SK-N-SH (cell line): Measurements from ENCODE around the gene LANCL2. TPM values are rescaled to one million over a fixed set of nuclear protein-coding genes. Genes with fewer than 3 reads are reported as not detected.

Experiments used
- CTCF ChIA-PET: fragments of 300-600, 350-600 bp; formaldehyde crosslinking; extraction: SDS; loops from one replicate; lab custom pipeline; 2021; lab: Yijun Ruan, JAX
- POLR2A ChIA-PET: fragments of 350-600 bp; sonication (Branson Sonifier 250); formaldehyde crosslinking; extraction: SDS; loops from one replicate; lab custom pipeline; 2020; ENCODE audit warnings: antibody characterized with exemption, inconsistent platforms; lab: Yijun Ruan, JAX
- DNase-seq: peaks from one replicate; pipeline ENCODE4 v3.0.0; 2012
- H2AFZ ChIP-seq: fragments of 200-600 bp; sonication (generic); 2 replicates; pipeline ENCODE4 v1.8.1; 2016; ENCODE audit warnings: antibody characterized with exemption, mild to moderate bottlenecking, low read depth
- H3F3A ChIP-seq: fragments of 200-600 bp; sonication (generic); replicated peaks from 2 replicates; pipeline ENCODE3; 2016; ENCODE audit warnings: antibody characterized with exemption, mild to moderate bottlenecking; ENCODE audit not compliant: insufficient read depth
- H3K27ac ChIP-seq, 2 experiments: fragments of 200-500 bp in 1 of 2; fragments of 200-600 bp in 1 of 2; sonication (Bioruptor generic) in 1 of 2; sonication (generic), shearing (Covaris generic) in 1 of 2; 2 replicates each; pipeline versions ENCODE4 v1.5.1 to v1.6.1; 2014 to 2016; ENCODE audit warnings: low read depth in 2 of 2, inconsistent platforms in 1 of 2, low read length in 1 of 2, mild to moderate bottlenecking in 1 of 2, mixed read lengths in 1 of 2
- H3K27me3 ChIP-seq: fragments of 200-600 bp; sonication (generic), shearing (Covaris generic); 2 replicates; pipeline ENCODE4 v1.6.1; 2016; ENCODE audit warnings: mixed run types; ENCODE audit not compliant: insufficient read depth
- H3K36me3 ChIP-seq, 2 experiments: fragments of 200-500 bp in 1 of 2; fragments of 200-600 bp in 1 of 2; sonication (Bioruptor generic) in 1 of 2; sonication (generic) in 1 of 2; replicated peaks in 1 of 2; 2 replicates each; pipeline versions ENCODE3 to v1.5.1; 2014 to 2016; ENCODE audit warnings: low read length in 1 of 2, mild to moderate bottlenecking in 1 of 2; ENCODE audit not compliant: insufficient read depth in 2 of 2, control insufficient read depth in 1 of 2
- H3K4me1 ChIP-seq, 2 experiments: fragments of 200-500 bp in 1 of 2; fragments of 200-600 bp in 1 of 2; sonication (Bioruptor generic) in 1 of 2; sonication (generic), shearing (Covaris generic) in 1 of 2; 2 replicates each; pipeline versions ENCODE4 v1.5.1 to v1.6.1; 2014 to 2016; ENCODE audit warnings: low read depth in 1 of 2, low read length in 1 of 2, mixed run types in 1 of 2; ENCODE audit not compliant: insufficient read depth in 2 of 2, control insufficient read depth in 1 of 2
- H3K4me2 ChIP-seq: fragments of 200-600 bp; sonication (generic), shearing (Covaris generic); 2 replicates; pipeline ENCODE4 v1.6.1; 2017; ENCODE audit warnings: mixed run types
- H3K4me3 ChIP-seq, 2 experiments: fragments of 200-500 bp in 1 of 2; fragments of 200-600 bp in 1 of 2; sonication (Bioruptor generic) in 1 of 2; sonication (generic), shearing (Covaris generic) in 1 of 2; 2 replicates each; pipeline versions ENCODE4 v1.5.1 to v1.8.1; 2014 to 2016; ENCODE audit warnings: low read depth in 2 of 2, inconsistent platforms in 1 of 2, low read length in 1 of 2, mild to moderate bottlenecking in 1 of 2, mixed read lengths in 1 of 2, moderate library complexity in 1 of 2
- H3K79me2 ChIP-seq: fragments of 200-600 bp; sonication (generic); 2 replicates; pipeline ENCODE4 v1.8.1; 2017; ENCODE audit warnings: mild to moderate bottlenecking; ENCODE audit not compliant: insufficient read depth
- H3K9ac ChIP-seq: fragments of 200-600 bp; sonication (generic); 2 replicates; pipeline ENCODE4 v1.6.1; 2017; ENCODE audit warnings: mixed run types
- H3K9me2 ChIP-seq: fragments of 200-600 bp; sonication (generic); 2 replicates; pipeline ENCODE4 v1.6.1; 2017; ENCODE audit warnings: mixed run types
- H3K9me3 ChIP-seq: fragments of 200-600 bp; sonication (generic); 2 replicates; pipeline ENCODE4 v1.6.1; 2017; ENCODE audit warnings: mixed run types, mild to moderate bottlenecking, moderate library complexity
- H4K20me1 ChIP-seq: fragments of 200-600 bp; sonication (generic); 2 replicates; pipeline ENCODE4 v1.6.1; 2017; ENCODE audit warnings: mild to moderate bottlenecking, mixed run types; ENCODE audit not compliant: insufficient read depth
- CHD2 ChIP-seq: fragments of 150-350 bp; IDR thresholded peaks from 2 replicates; pipeline ENCODE4 v1.6.1; 2018; ENCODE audit warnings: low read length; ENCODE audit not compliant: partially characterized antibody
- ELF1 ChIP-seq: IDR thresholded peaks from 2 replicates; pipeline ENCODE4 v1.4.0; 2012
- FOXM1 ChIP-seq: IDR thresholded peaks from 2 replicates; pipeline ENCODE4 v1.4.0; 2012; ENCODE audit warnings: low read depth, mild to moderate bottlenecking
- IRF3 ChIP-seq: fragments of 150-350 bp; IDR thresholded peaks from 2 replicates; pipeline ENCODE4 v1.6.1; 2016; ENCODE audit warnings: mild to moderate bottlenecking, low read depth, low read length
- JUND ChIP-seq: IDR thresholded peaks from 2 replicates; pipeline ENCODE4 v1.4.0; 2012
- MAX ChIP-seq: IDR thresholded peaks from 2 replicates; pipeline ENCODE4 v1.4.0; 2012; ENCODE audit warnings: low read depth
- PBX3 ChIP-seq: IDR thresholded peaks from 2 replicates; pipeline ENCODE4; 2012
- RAD21 ChIP-seq: IDR thresholded peaks from 2 replicates; pipeline ENCODE4 v1.6.1; 2012; ENCODE audit warnings: mild to moderate bottlenecking, low read length
- RXRA ChIP-seq: IDR thresholded peaks from 2 replicates; pipeline ENCODE4 v1.4.0; 2012; ENCODE audit warnings: low read depth, mild to moderate bottlenecking, borderline replicate concordance
- SIN3A ChIP-seq: IDR thresholded peaks from 2 replicates; pipeline ENCODE4 v1.6.1; 2012; ENCODE audit warnings: low read depth, mild to moderate bottlenecking, low read length, moderate library complexity, borderline replicate concordance
- TAF1 ChIP-seq: IDR thresholded peaks from 2 replicates; pipeline ENCODE4 v1.6.1; 2012; ENCODE audit warnings: low read depth, mild to moderate bottlenecking, low read length, moderate library complexity, borderline replicate concordance
- TCF12 ChIP-seq: IDR thresholded peaks from 2 replicates; pipeline ENCODE4 v1.4.0; 2012
- USF1 ChIP-seq: IDR thresholded peaks from 2 replicates; pipeline ENCODE4 v1.4.0; 2012; ENCODE audit warnings: low read depth, borderline replicate concordance
- USF2 ChIP-seq: fragments of 150-350 bp; IDR thresholded peaks from 2 replicates; pipeline ENCODE4 v1.6.1; 2017; ENCODE audit warnings: antibody characterized with exemption, low read length, low read depth, borderline replicate concordance
- WGBS: methylation state at CpG from one replicate; pipeline ENCODE4 v1.1.6; 2017; ENCODE audit warnings: low lambda C conversion rate; 5-methylcytosine and 5-hydroxymethylcytosine counted together
- polyA plus RNA-seq, 3 experiments: library from polyadenylated mRNA; depleted of rRNA; stranded (reverse); fragments of >200 nt; gene quantifications; 2 replicates each; pipeline ENCODE4 v1.2.3, GENCODE V29; 2012

Gene LANCL2
- polyA plus RNA-seq (2012; rRNA removed) = 25.8 and 36.7 TPM in 2 replicates
- polyA plus RNA-seq (2012; cell fraction: cytosol; rRNA removed) = 26.2 and 27.8 TPM in 2 replicates
- 47.6 and 71.0 TPM in 2 replicates for polyA plus RNA-seq (2012; cell fraction: nucleus; rRNA removed)

GRCh38 chr7:55365205-55365674 is at the start of gene LANCL2:
TSS of gene LANCL2 (plus strand) at chr7:55365337. CDS start at chr7:55366026, 689 bp downstream.
- CTCF ChIA-PET = interaction anchor here (1.0 to 2.4 kb wide), 4 partner anchors 31 to 591 kb away, joined by 3 to 11 read pairs (median 4); no protein-coding TSS in a partner anchor
- POLR2A ChIA-PET = interaction anchor here (0.6 to 1.9 kb wide), 18 partner anchors 9 to 741 kb away, joined by 3 to 19 read pairs (median 4); partner anchors contain the start of genes CHCHD2, SEC61G and VOPP1

More at GRCh38 chr7:55365205-55365674, at the start of gene LANCL2:
- no peaks in the 10 kb centered on the region for H3K9me3 ChIP-seq
- H3K79me2 ChIP-seq = peaks cover 14% of the 10 kb centered on the region
- peak within 1 kb of the TSS in 1 of 2 experiments; percentile 99; a peak in 3 of 4 replicates for H3K27ac ChIP-seq
- H3F3A ChIP-seq = peaks cover 22% of the 10 kb centered on the region
- WGBS = under 1% methylated on average over 14 of the region's 28 CpGs
- no peaks in the 10 kb centered on the region for H3K27me3 ChIP-seq
- TF ChIP-seq IRF3 (no peak), CHD2 (peak; percentile 24), SIN3A (no peak), ELF1 (no peak), FOXM1 (no peak), RAD21 (no peak), PBX3 (peak; percentile 73), TCF12 (peak; percentile 25; the same call in 1 of the 2 replicates), TAF1 (no peak), MAX (no peak), RXRA (no peak), JUND (peak; percentile 23; the same call in 1 of the 2 replicates), USF1 (no peak), USF2 (no peak)
- H3K4me1 ChIP-seq = peaks cover 16 to 23% of the 10 kb centered on the region in 2 experiments
- H3K9ac ChIP-seq = peak within 1 kb of the TSS; percentile 97
- peaks cover 3 to 8% of the 10 kb centered on the region in 2 experiments for H3K36me3 ChIP-seq
- DNase-seq = peak; percentile 83
- peak within 1 kb of the TSS; percentile 66 to 95 for H3K4me3 ChIP-seq
- peak within 1 kb of the TSS; percentile 80 for H3K4me2 ChIP-seq
- H3K9me2 ChIP-seq = no peaks in the 10 kb centered on the region
- peak within 1 kb of the TSS; percentile 89 for H2AFZ ChIP-seq
- no peaks in the 10 kb centered on the region for H4K20me1 ChIP-seq
